Transverse colon (tissue), 4 donors: ENCODE data around the gene ATL1.

Experiments used
- CTCF ChIP-seq, 5 experiments: fragments of 200-600 bp in 3 of 5; fragments of 450-650 bp in 2 of 5; sonication (generic) in 3 of 5; IDR thresholded peaks; 1 replicate in 2 of 5; 2 replicates in 3 of 5; pipeline ENCODE4 v1.5.1; 2016 to 2017; ENCODE audit warnings: antibody characterized with exemption in 5 of 5, inconsistent platforms in 3 of 5, mild to moderate bottlenecking in 2 of 5, moderate library complexity in 1 of 5
- EP300 ChIP-seq: sonication (generic); formaldehyde crosslinking; IDR thresholded peaks from one replicate; pipeline ENCODE4 v1.6.1; 2017; ENCODE audit warnings: antibody characterized with exemption, low read depth
- POLR2A ChIP-seq: fragments of 450-650 bp; IDR thresholded peaks from one replicate; pipeline ENCODE4 v1.6.1; 2016; ENCODE audit warnings: antibody characterized with exemption, mild to moderate bottlenecking, moderate library complexity
- POLR2AphosphoS5 ChIP-seq, 3 donors: sonication (generic); formaldehyde crosslinking; IDR thresholded peaks; one replicate each; pipeline ENCODE4 v1.6.1; 2016; ENCODE audit warnings: antibody characterized with exemption in 3 of 3

- TF ChIP-seq EP300 (no peak), CTCF (IDR thresholded peaks at IDR 0.05) (no peak), POLR2A (no peak), POLR2AphosphoS5 (IDR thresholded peaks at IDR 0.05) (no peak)
Measured at GRCh38 chr14:50569714-50570274, 9.8 kb downstream of the ATL1 start.
